NCI-H526 (cell line): ENCODE results near the gene RAB10.
"Not testable (repeated sequence)": the region's sequence is repeated elsewhere in the genome, so short reads cannot be mapped to it uniquely, and the experiment has no call there.

Source experiments
- DNase-seq, 2 experiments: peaks; one replicate each; lab custom pipeline; 2025; lab: John Stamatoyannopoulos, UW

The RAB10 gene

GRCh38 chr2:26161926-26162325 is 128.0 kb downstream of the RAB10 start:
- no peak for DNase-seq

- no peak for DNase-seq
Measured at GRCh38 chr2:26162963-26163362, 129.1 kb downstream of the RAB10 start.

GRCh38 chr2:26164231-26164630 is 130.3 kb downstream of the RAB10 start:
- DNase-seq: no peak

GRCh38 chr2:26164641-26165211 is 130.8 kb downstream of the RAB10 start:
- DNase-seq: no peak

- DNase-seq: no peak
Measured at GRCh38 chr2:26165403-26165802, 131.5 kb downstream of the RAB10 start.

GRCh38 chr2:26166541-26166940 is 132.7 kb downstream of the RAB10 start:
- not testable (repeated sequence) for DNase-seq

- no peak for DNase-seq
Measured at GRCh38 chr2:26168785-26169184, 134.9 kb downstream of the RAB10 start.

GRCh38 chr2:26169226-26169625 is 135.3 kb downstream of the RAB10 start:
- no peak for DNase-seq

GRCh38 chr2:26169681-26170414 is 136.0 kb downstream of the RAB10 start:
- no peak for DNase-seq

- DNase-seq: no peak
Measured at GRCh38 chr2:26170795-26171194, 136.9 kb downstream of the RAB10 start.

- peak in 1 of 2 experiments; percentile 53 for DNase-seq
Measured at GRCh38 chr2:26172189-26172870, 138.4 kb downstream of the RAB10 start.

GRCh38 chr2:26172871-26173775 is 139.2 kb downstream of the RAB10 start, which contains the start of gene GAREM2:
Gene GAREM2 (plus strand): TSS chr2:26173088. CDS start chr2:26173221, 133 bp downstream.
- DNase-seq: peak in 1 of 2 experiments; percentile 58

GRCh38 chr2:26173776-26174482 is 140.0 kb downstream of the RAB10 start:
- peak in 1 of 2 experiments; percentile 34 for DNase-seq

- DNase-seq: no peak
Measured at GRCh38 chr2:26174691-26175465, 141.0 kb downstream of the RAB10 start.

GRCh38 chr2:26175466-26176278 is 141.8 kb downstream of the RAB10 start:
- no peak for DNase-seq

GRCh38 chr2:26176279-26176615 is 142.4 kb downstream of the RAB10 start:
- DNase-seq: no peak

- DNase-seq: no peak
Measured at GRCh38 chr2:26177122-26177521, 143.2 kb downstream of the RAB10 start.

GRCh38 chr2:26178246-26178645 is 144.4 kb downstream of the RAB10 start:
- no peak for DNase-seq

- no peak for DNase-seq
Measured at GRCh38 chr2:26178746-26179436, 145.0 kb downstream of the RAB10 start.
